PC-3 (cell line): Measurements from ENCODE around the gene GLYATL1. TPM values are rescaled to one million over a fixed set of nuclear protein-coding genes. Genes with fewer than 3 reads are reported as not detected.

Experiments
- ATAC-seq: fragments of 200-7000 bp; cut with Tn5 transposase; 2 replicates; pipeline ENCODE4 v1.9.1; 2020; ENCODE audit warnings: mild to moderate bottlenecking, moderate library complexity
- BruUV-seq: library from RNA; stranded (reverse); fragments of 400-500 nt; replicated peaks from 2 replicates; lab custom pipeline; 2021; lab: Mats Ljungman, UMichigan
- CTCF ChIA-PET: fragments of 300-600 bp; sonication (Branson Sonifier 250); formaldehyde crosslinking; loops from one replicate; lab custom pipeline; 2022; ENCODE audit warnings: antibody characterized with exemption; lab: Charles Lee
- POLR2A ChIA-PET: fragments of 300-600 bp; sonication (Branson Sonifier 250); formaldehyde crosslinking; loops from one replicate; lab custom pipeline; 2022; ENCODE audit warnings: antibody characterized with exemption; ENCODE audit not compliant: unreplicated experiment; lab: Charles Lee
- DNase-seq: peaks from one replicate; pipeline ENCODE4 v3.0.0-alpha.2; 2015
- H2AFZ ChIP-seq: fragments of 300-600 bp; sonication (generic); 2 replicates; pipeline ENCODE4 v1.6.0; 2016; ENCODE audit warnings: antibody characterized with exemption, low read length
- H3F3A ChIP-seq: fragments of 300-600 bp; sonication (generic); one replicate; pipeline ENCODE4 v1.6.0; 2017; ENCODE audit warnings: antibody characterized with exemption, low read length, control low read depth, mild to moderate bottlenecking; ENCODE audit not compliant: unreplicated experiment
- H3K27ac ChIP-seq: fragments of 300-600 bp; sonication (generic); 2 replicates; pipeline ENCODE4 v1.5.1; 2016; ENCODE audit warnings: mild to moderate bottlenecking, low read length
- H3K27me3 ChIP-seq: fragments of 300-600 bp; sonication (generic); 2 replicates; pipeline ENCODE4 v1.6.1; 2016; ENCODE audit warnings: low read length, mixed read lengths
- H3K36me3 ChIP-seq: fragments of 300-600 bp; sonication (generic); 2 replicates; pipeline ENCODE4 v1.6.1; 2016; ENCODE audit warnings: low read depth, mixed run types, low read length, mixed read lengths
- H3K4me1 ChIP-seq: fragments of 300-600 bp; sonication (generic); 2 replicates; pipeline ENCODE4 v1.5.1; 2016; ENCODE audit warnings: low read length; ENCODE audit not compliant: insufficient read depth
- H3K4me2 ChIP-seq: fragments of 300-600 bp; sonication (generic); 2 replicates; pipeline ENCODE4 v1.6.0; 2016; ENCODE audit warnings: low read length
- H3K4me3 ChIP-seq: fragments of 300-600 bp; sonication (generic); 2 replicates; pipeline ENCODE4 v1.5.1; 2016; ENCODE audit warnings: mild to moderate bottlenecking, low read length, mixed read lengths
- H3K79me2 ChIP-seq: fragments of 300-600 bp; sonication (generic); 2 replicates; pipeline ENCODE4 v1.6.1; 2017; ENCODE audit warnings: low read length, mixed read lengths
- H3K9ac ChIP-seq: fragments of 300-600 bp; sonication (generic); 2 replicates; pipeline ENCODE4 v1.6.0; 2016; ENCODE audit warnings: mild to moderate bottlenecking, low read length
- H3K9me2 ChIP-seq: fragments of 300-600 bp; sonication (generic); replicated peaks from 2 replicates; pipeline ENCODE4 v1.6.1; 2016; ENCODE audit warnings: mixed run types, low read length, mixed read lengths
- H3K9me3 ChIP-seq: fragments of 300-600 bp; sonication (generic); 2 replicates; pipeline ENCODE4 v1.6.1; 2016; ENCODE audit warnings: low read length, mixed read lengths
- H4K20me1 ChIP-seq: fragments of 300-600 bp; sonication (generic); 2 replicates; pipeline ENCODE4 v1.6.1; 2016; ENCODE audit warnings: low read length, mixed read lengths
- CTCF ChIP-seq: fragments of 300-600 bp; sonication (generic); conservative IDR thresholded peaks from 2 replicates; pipeline ENCODE4 v1.5.1; 2017; ENCODE audit warnings: antibody characterized with exemption, low read depth, mild to moderate bottlenecking, low read length
- EZH2 ChIP-seq: fragments of 300-600 bp; sonication (generic); IDR thresholded peaks from one replicate; pipeline ENCODE4 v1.6.1; 2017; ENCODE audit warnings: antibody characterized with exemption, mild to moderate bottlenecking, low read length; ENCODE audit not compliant: unreplicated experiment
- EZH2phosphoT487 ChIP-seq: fragments of 300-600 bp; sonication (generic); IDR thresholded peaks from 2 replicates; pipeline ENCODE4 v1.6.1; 2018; ENCODE audit warnings: mild to moderate bottlenecking, antibody characterized with exemption, low read length, borderline replicate concordance
- intact Hi-C: fragments of 100-400 bp; cut with micrococcal nuclease; formaldehyde crosslinking; loops from 2 replicates; pipeline ENCODE4 v1.9.0; 2023
- total RNA-seq: library from RNA; depleted of rRNA; stranded (reverse); fragments of >200 nt; gene quantifications from 2 replicates; pipeline ENCODE4 v1.2.3, GENCODE V29; 2014

The GLYATL1 gene
- total RNA-seq, 1 experiment from 2014 or later, result not detected

GRCh38 chr11:58940028-58940427, 740 bp downstream of the GLYATL1 start:
- DNase-seq (no peak), ATAC-seq (no peak)
- H3K9ac ChIP-seq, result no peak overlapping the region
- BruUV-seq, result no TSS peak
- POLR2A ChIA-PET, result no interaction called here
- no peaks in the 10 kb centered on the region for H4K20me1 ChIP-seq
- no peaks in the 10 kb centered on the region for H3K79me2 ChIP-seq
- no peaks in the 10 kb centered on the region for H3K9me2 ChIP-seq
- H3F3A ChIP-seq, result no peaks in the 10 kb centered on the region
- CTCF ChIA-PET, result no interaction called here
- no peaks in the 10 kb centered on the region for H3K4me1 ChIP-seq
- no peaks in the 10 kb centered on the region for H3K9me3 ChIP-seq
- intact Hi-C loops, result no loop called here
- H3K27me3 ChIP-seq, result peaks cover 30% of the 10 kb centered on the region
- H3K36me3 ChIP-seq, result no peaks in the 10 kb centered on the region
- TF ChIP-seq CTCF, result no peak
- H2AFZ ChIP-seq, result no peak overlapping the region
- H3K4me3 ChIP-seq, result no peak overlapping the region
- H3K4me2 ChIP-seq, result no peak overlapping the region
- no peak overlapping the region for H3K27ac ChIP-seq

DNA sequence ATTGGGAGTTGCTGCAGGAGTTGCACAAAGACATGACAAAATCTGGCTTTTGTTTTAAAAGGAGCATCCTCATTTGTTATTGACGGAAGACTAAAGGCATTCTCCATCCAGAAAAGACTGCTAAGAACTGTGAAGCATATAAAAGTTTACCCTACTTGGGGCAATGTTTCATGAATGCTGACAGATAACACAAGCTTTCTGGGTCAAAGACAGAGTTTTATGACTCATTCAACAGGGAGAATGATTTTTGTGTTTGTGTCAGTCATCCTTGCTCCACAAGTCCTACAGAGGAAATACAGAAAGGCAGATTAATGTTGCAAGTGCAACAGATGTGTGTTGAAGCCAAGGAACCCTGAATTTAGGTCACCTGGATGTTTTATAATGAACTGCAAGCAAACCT, 2.5 kb downstream of the GLYATL1 start:
- Histone ChIP-seq H3K79me2 (no peaks in the 10 kb centered on the region), H3K4me2 (no peak overlapping the region), H3K36me3 (no peaks in the 10 kb centered on the region), H3K4me3 (no peak overlapping the region), H3K9ac (no peak overlapping the region), H3F3A (no peaks in the 10 kb centered on the region), H3K4me1 (no peaks in the 10 kb centered on the region), H3K27me3 (peaks cover 18% of the 10 kb centered on the region), H3K9me3 (no peaks in the 10 kb centered on the region), H4K20me1 (no peaks in the 10 kb centered on the region), H3K9me2 (no peaks in the 10 kb centered on the region), H3K27ac (no peak overlapping the region), H2AFZ (no peak overlapping the region)
- POLR2A ChIA-PET, result no interaction called here
- TF ChIP-seq EZH2phosphoT487, result no peak
- TF ChIP-seq EZH2, result no peak
- TF ChIP-seq CTCF, result no peak
- DNase-seq (no peak), ATAC-seq (no peak)
- CTCF ChIA-PET, result no interaction called here
- BruUV-seq, result no TSS peak
- intact Hi-C loops, result no loop called here

- Histone ChIP-seq H4K20me1 (no peaks in the 10 kb centered on the region), H3K27me3 (peaks cover 22% of the 10 kb centered on the region), H3K4me1 (no peaks in the 10 kb centered on the region), H2AFZ (no peak overlapping the region), H3K9me2 (no peaks in the 10 kb centered on the region), H3K4me3 (no peak overlapping the region), H3K79me2 (no peaks in the 10 kb centered on the region), H3K27ac (no peak overlapping the region), H3K36me3 (no peaks in the 10 kb centered on the region), H3K9me3 (no peaks in the 10 kb centered on the region), H3K9ac (no peak overlapping the region), H3F3A (no peaks in the 10 kb centered on the region), H3K4me2 (no peak overlapping the region)
- DNase-seq (no peak), ATAC-seq (no peak)
- no TSS peak for BruUV-seq
- CTCF ChIA-PET, result no interaction called here
- intact Hi-C loops, result no loop called here
- no peak for TF ChIP-seq CTCF
- no peak for TF ChIP-seq EZH2
- TF ChIP-seq EZH2phosphoT487, result no peak
- POLR2A ChIA-PET, result no interaction called here
These were observed 6.4 kb downstream of the GLYATL1 start for GRCh38 chr11:58945663-58946062.
